Thyroid gland (tissue), 4 donors: ENCODE results near the gene REG1B. TPM values are rescaled to one million over a fixed set of nuclear protein-coding genes. Genes with fewer than 3 reads are reported as not detected.

Experiments
- DNase-seq, 2 donors: peaks; one replicate each; pipeline ENCODE4 v3.0.0-alpha.2; 2019
- H3K27ac ChIP-seq, 3 donors: fragments of 200-600 bp; sonication (generic); 1 replicate in 2 of 3; 2 replicates in 1 of 3; pipeline ENCODE4 v1.5.1; 2016 to 2019; ENCODE audit warnings: mild to moderate bottlenecking in 1 of 3, moderate library complexity in 1 of 3
- H3K27me3 ChIP-seq: fragments of 200-600 bp; sonication (generic); one replicate; pipeline ENCODE4 v1.5.1; 2019
- H3K36me3 ChIP-seq, 2 donors: fragments of 200-600 bp; sonication (generic); one replicate each; pipeline ENCODE4 v1.5.1; 2016 to 2019
- H3K4me1 ChIP-seq, 2 donors: fragments of 200-600 bp; sonication (generic); one replicate each; pipeline ENCODE4 v1.5.1; 2017 to 2019
- H3K4me3 ChIP-seq, 3 donors: fragments of 200-600 bp; sonication (generic); replicated peaks in 1 of 3; 1 replicate in 2 of 3; 2 replicates in 1 of 3; pipeline ENCODE4 v1.5.1; 2016; ENCODE audit warnings: mild to moderate bottlenecking in 1 of 3
- H3K9me3 ChIP-seq: fragments of 200-600 bp; sonication (generic); one replicate; pipeline ENCODE4 v1.5.1; 2017
- POLR2A ChIP-seq, 2 donors: fragments of 450-650 bp; IDR thresholded peaks; one replicate each; pipeline ENCODE4 v1.6.1; 2017; ENCODE audit warnings: antibody characterized with exemption in 2 of 2, mild to moderate bottlenecking in 2 of 2, moderate library complexity in 1 of 2
- WGBS, 2 donors: methylation state at CpG; one replicate each; pipeline ENCODE4 v1.1.5; 2017; 5-methylcytosine and 5-hydroxymethylcytosine counted together
- intact Hi-C: fragments of 100-400 bp; cut with DNase I; formaldehyde crosslinking; loops from one replicate; pipeline ENCODE4 v1.15.1; 2023
- total RNA-seq, 4 donors: library from RNA; depleted of rRNA; stranded (reverse); fragments of >200 nt; gene quantifications; one replicate each; pipeline ENCODE4 v1.2.3, GENCODE V29; 2016
- TF ChIP-seq, protein P1 (sequence below), 6 experiments: fragments of 200-600 bp in 3 of 6; fragments of 450-650 bp in 3 of 6; sonication (generic) in 3 of 6; IDR thresholded peaks; one replicate each; pipeline ENCODE4 v1.5.1; 2016 to 2019; ENCODE audit warnings: antibody characterized with exemption in 6 of 6, mild to moderate bottlenecking in 2 of 6, inconsistent platforms in 1 of 6, moderate library complexity in 1 of 6

Gene REG1B, protein sequence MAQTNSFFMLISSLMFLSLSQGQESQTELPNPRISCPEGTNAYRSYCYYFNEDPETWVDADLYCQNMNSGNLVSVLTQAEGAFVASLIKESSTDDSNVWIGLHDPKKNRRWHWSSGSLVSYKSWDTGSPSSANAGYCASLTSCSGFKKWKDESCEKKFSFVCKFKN
- total RNA-seq: not detected

DNA sequence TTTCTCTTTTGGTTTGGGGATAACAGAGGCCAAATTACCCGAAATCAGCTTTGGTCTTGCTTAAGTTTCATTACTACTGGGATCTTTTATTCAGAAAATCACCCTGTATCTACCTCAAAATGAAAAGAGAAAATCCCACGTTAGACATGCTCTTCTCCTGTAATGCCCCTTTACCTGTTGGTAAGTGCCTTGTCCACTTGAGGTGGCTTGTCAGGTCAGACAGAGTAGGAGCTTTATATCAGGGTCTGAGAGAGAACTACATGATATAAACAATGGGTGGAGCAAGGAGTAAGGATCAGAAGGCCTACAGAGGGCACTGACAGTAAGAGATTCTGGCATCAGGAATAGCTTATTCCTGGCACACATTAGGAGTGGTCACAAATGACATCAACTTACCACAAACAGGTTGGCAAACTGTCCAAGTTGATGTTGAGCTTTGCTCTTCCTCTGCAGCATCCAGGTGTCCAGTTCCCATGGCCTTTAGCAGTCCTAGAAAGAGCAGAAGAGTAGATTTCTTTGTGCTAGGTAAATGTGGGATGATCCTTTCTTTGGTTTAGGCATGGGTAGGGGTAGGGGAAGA, at the start of gene REG1B:
REG1B (minus strand) TSS at position 209 of the 580 bp plus-strand sequence. CDS start 381 bp downstream, outside the sequence.
- Histone ChIP-seq H3K9me3 (no peaks in the 10 kb centered on the region), H3K27ac (no peak within 1 kb of the TSS), H3K36me3 (no peaks in the 10 kb centered on the region), H3K27me3 (no peaks in the 10 kb centered on the region), H3K4me3 (no peak within 1 kb of the TSS), H3K4me1 (no peaks in the 10 kb centered on the region)
- no peak for DNase-seq
- intact Hi-C loops: no loop called here
- WGBS, 2 donors: 55 to 72% methylated on average over 2 of the region's 2 CpGs
- TF ChIP-seq POLR2A (IDR thresholded peaks at IDR 0.05): no peak
- TF ChIP-seq, protein P1, sequence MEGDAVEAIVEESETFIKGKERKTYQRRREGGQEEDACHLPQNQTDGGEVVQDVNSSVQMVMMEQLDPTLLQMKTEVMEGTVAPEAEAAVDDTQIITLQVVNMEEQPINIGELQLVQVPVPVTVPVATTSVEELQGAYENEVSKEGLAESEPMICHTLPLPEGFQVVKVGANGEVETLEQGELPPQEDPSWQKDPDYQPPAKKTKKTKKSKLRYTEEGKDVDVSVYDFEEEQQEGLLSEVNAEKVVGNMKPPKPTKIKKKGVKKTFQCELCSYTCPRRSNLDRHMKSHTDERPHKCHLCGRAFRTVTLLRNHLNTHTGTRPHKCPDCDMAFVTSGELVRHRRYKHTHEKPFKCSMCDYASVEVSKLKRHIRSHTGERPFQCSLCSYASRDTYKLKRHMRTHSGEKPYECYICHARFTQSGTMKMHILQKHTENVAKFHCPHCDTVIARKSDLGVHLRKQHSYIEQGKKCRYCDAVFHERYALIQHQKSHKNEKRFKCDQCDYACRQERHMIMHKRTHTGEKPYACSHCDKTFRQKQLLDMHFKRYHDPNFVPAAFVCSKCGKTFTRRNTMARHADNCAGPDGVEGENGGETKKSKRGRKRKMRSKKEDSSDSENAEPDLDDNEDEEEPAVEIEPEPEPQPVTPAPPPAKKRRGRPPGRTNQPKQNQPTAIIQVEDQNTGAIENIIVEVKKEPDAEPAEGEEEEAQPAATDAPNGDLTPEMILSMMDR (IDR thresholded peaks at IDR 0.05): no peak

DNA sequence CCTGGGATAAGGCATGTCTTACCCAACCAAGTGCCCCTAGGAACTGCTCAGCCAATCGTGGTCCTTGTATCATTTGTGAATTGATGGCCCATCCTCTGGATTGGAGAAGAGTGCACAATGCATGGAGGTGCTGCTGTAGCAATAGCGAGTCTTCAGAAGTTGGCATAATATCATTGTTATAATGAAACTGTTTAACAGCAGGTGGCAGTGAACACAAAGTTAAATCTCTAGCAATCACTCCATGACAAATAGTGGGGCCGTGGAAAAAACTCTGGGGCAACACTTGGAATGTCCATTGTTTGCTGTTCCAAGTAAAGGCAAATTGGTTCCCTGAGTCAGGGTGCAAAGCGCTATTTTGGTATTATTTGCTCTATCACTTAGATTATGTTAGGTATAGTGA, 43.9 kb upstream of the REG1B start:
- no peak for TF ChIP-seq POLR2A (IDR thresholded peaks at IDR 0.05)
- TF ChIP-seq, protein P1 (IDR thresholded peaks at IDR 0.05): no peak
- no peaks in the 10 kb centered on the region for H3K27me3 ChIP-seq
- H3K36me3 ChIP-seq: no peaks in the 10 kb centered on the region
- WGBS, 2 donors: 74 to 86% methylated on average over 4 of the region's 4 CpGs
- no peak overlapping the region for H3K4me3 ChIP-seq
- intact Hi-C loops: no loop called here
- no peak for DNase-seq
- H3K27ac ChIP-seq: no peak overlapping the region
- no peaks in the 10 kb centered on the region for H3K9me3 ChIP-seq
- H3K4me1 ChIP-seq: no peaks in the 10 kb centered on the region

DNA sequence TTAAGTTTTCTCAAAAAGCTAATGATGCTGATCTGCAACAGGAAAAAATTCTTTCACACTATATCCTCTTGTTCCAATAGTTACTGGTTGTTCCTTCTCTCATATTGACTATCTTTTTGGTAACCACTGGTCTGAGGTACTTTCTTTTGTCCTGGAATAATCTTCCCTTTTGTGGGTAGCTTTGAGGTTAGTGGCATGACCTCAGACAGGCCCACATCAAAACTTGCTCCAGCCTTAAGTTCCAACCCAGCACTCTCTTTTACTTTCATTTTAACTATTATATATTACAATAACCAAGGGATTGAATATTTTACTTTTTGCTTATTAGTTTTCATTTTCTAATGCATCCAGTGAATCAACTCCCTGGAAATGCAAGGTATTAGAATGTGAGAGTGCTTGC, 42.0 kb upstream of the REG1B start:
- DNase-seq: no peak
- Histone ChIP-seq H3K27me3 (no peaks in the 10 kb centered on the region), H3K4me1 (no peaks in the 10 kb centered on the region), H3K4me3 (no peak overlapping the region), H3K9me3 (no peaks in the 10 kb centered on the region), H3K27ac (no peak overlapping the region), H3K36me3 (no peaks in the 10 kb centered on the region)
- intact Hi-C loops: no loop called here
- no peak for TF ChIP-seq POLR2A (IDR thresholded peaks at IDR 0.05)
- TF ChIP-seq, protein P1 (IDR thresholded peaks at IDR 0.05): no peak

DNA sequence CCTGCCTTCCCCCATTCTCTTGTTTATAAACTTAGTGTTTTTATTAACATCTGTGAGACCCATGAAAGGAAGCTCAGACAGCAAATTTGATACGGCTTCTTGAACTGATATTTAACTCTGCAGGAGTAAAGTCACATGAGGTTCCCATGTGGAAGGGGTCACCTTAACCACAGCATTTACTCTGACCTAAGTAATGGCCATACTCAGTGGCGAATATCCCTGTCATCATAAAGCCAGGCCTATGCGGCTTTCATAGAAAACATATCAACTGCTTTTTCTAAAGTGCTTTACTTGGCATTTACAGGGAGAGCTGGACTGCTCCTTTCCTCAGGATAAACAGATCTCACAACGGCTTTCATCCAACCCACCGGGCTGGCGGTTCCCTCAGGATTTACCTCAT, 41.5 kb upstream of the REG1B start:
- DNase-seq: no peak
- Histone ChIP-seq H3K36me3 (no peaks in the 10 kb centered on the region), H3K27ac (no peak overlapping the region), H3K4me3 (no peak overlapping the region), H3K27me3 (no peaks in the 10 kb centered on the region), H3K4me1 (no peaks in the 10 kb centered on the region), H3K9me3 (no peaks in the 10 kb centered on the region)
- WGBS, 2 donors: 64 to 73% methylated on average over 6 of the region's 6 CpGs
- TF ChIP-seq POLR2A (IDR thresholded peaks at IDR 0.05): no peak
- TF ChIP-seq, protein P1 (IDR thresholded peaks at IDR 0.05): no peak
- intact Hi-C loops: no loop called here

DNA sequence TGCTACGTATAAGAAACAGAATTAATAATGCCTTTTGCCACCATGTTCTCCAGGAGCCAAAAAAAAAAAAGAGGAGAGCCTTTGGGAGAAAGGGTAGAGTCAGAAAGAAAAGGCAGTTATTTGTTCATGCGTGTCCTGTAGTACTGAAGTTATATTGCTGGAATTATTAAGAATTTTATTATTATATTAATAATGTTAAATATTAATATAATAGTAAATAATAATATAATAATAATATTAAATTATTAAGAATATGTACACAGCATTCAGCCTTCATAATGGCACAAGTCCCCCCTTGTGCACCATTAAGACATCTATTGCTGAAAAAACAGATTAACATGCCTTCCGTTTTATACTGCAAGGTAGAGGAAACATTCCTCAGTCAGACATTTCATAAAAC, 40.6 kb upstream of the REG1B start:
- TF ChIP-seq POLR2A (IDR thresholded peaks at IDR 0.05): no peak
- TF ChIP-seq, protein P1 (IDR thresholded peaks at IDR 0.05): no peak
- H3K9me3 ChIP-seq: no peaks in the 10 kb centered on the region
- DNase-seq: no peak
- H3K36me3 ChIP-seq: no peaks in the 10 kb centered on the region
- no peak overlapping the region for H3K4me3 ChIP-seq
- H3K27me3 ChIP-seq: no peaks in the 10 kb centered on the region
- H3K27ac ChIP-seq: no peak overlapping the region
- WGBS, 2 donors: 89 to 90% methylated on average over 3 of the region's 3 CpGs
- intact Hi-C loops: no loop called here
- H3K4me1 ChIP-seq: no peaks in the 10 kb centered on the region
